GM12878 (cell line): ENCODE results near the gene EAF1. TPM values are rescaled to one million over a fixed set of nuclear protein-coding genes. Genes with fewer than 3 reads are reported as not detected.

Experiments
- ATAC-seq: fragments of 200-7000 bp; cut with Tn5 transposase; 3 replicates; pipeline ENCODE4 v1.9.1; 2020; ENCODE audit warnings: mild to moderate bottlenecking, moderate library complexity
- BruUV-seq: library from RNA; stranded (reverse); fragments of 400-500 nt; replicated peaks from 2 replicates; lab custom pipeline; 2021; lab: Mats Ljungman, UMichigan
- CTCF ChIA-PET: fragments of 300-600 bp; sonication (Branson Sonifier 250); formaldehyde crosslinking; extraction: SDS; loops from one replicate; lab custom pipeline; 2021; ENCODE audit warnings: inconsistent platforms; lab: Yijun Ruan, JAX
- POLR2A ChIA-PET: fragments of 350-600 bp; formaldehyde crosslinking; extraction: SDS; loops from one replicate; lab custom pipeline; 2021; ENCODE audit warnings: inconsistent platforms; lab: Charles Lee
- RAD21 ChIA-PET: fragments of 300-600 bp; sonication (Branson Sonifier 250); formaldehyde crosslinking; loops from one replicate; lab custom pipeline; 2023; ENCODE audit warnings: antibody characterized with exemption; ENCODE audit not compliant: unreplicated experiment; lab: Charles Lee
- SMC1A ChIA-PET: fragments of 300-600 bp; sonication (Branson Sonifier 250); formaldehyde crosslinking; loops from one replicate; lab custom pipeline; 2023; ENCODE audit not compliant: unreplicated experiment, uncharacterized antibody; lab: Charles Lee
- DNase-seq: peaks from one replicate; pipeline ENCODE4 v3.0.0-alpha.2; 2011; ENCODE audit warnings: low read depth, low spot score
- FAIRE-seq: peaks from 3 replicates; lab custom pipeline; 2011; peaks lifted over from hg19 to GRCh38; lab: Jason Lieb, UNC
- H2AFZ ChIP-seq: 2 replicates; pipeline ENCODE4 v1.6.0; 2011; ENCODE audit warnings: low read depth, low read length, control low read depth; ENCODE audit not compliant: control insufficient read depth
- H3K27ac ChIP-seq: 2 replicates; pipeline ENCODE4 v1.5.1; 2011; ENCODE audit warnings: control low read depth; ENCODE audit not compliant: control insufficient read depth, insufficient read depth
- H3K27me3 ChIP-seq, 2 experiments: replicated peaks in 1 of 2; 2 replicates each; pipeline versions ENCODE4 v1.6.0 to v1.6.1; 2011; ENCODE audit warnings: low read length in 1 of 2; ENCODE audit not compliant: control insufficient read depth in 2 of 2, insufficient read depth in 2 of 2
- H3K36me3 ChIP-seq, 2 experiments: 2 replicates each; pipeline ENCODE4 v1.5.1; 2011; ENCODE audit warnings: low read length in 1 of 2; ENCODE audit not compliant: control insufficient read depth in 2 of 2, insufficient read depth in 2 of 2
- H3K4me1 ChIP-seq: 2 replicates; pipeline ENCODE4 v1.6.1; 2011; ENCODE audit warnings: mild to moderate bottlenecking, low read length, moderate library complexity, mixed read lengths; ENCODE audit not compliant: control insufficient read depth, insufficient read depth
- H3K4me2 ChIP-seq: 2 replicates; pipeline ENCODE4 v1.6.0; 2011; ENCODE audit warnings: control low read depth; ENCODE audit not compliant: control insufficient read depth, insufficient read depth
- H3K4me3 ChIP-seq: fragments of 200-600 bp; sonication (generic); 2 replicates; pipeline ENCODE4 v1.5.1; 2016
- H3K79me2 ChIP-seq: 2 replicates; pipeline ENCODE4 v1.6.0; 2011; ENCODE audit warnings: low read length; ENCODE audit not compliant: control insufficient read depth, insufficient read depth
- H3K9ac ChIP-seq: 2 replicates; pipeline ENCODE4 v1.8.0; 2011; ENCODE audit warnings: low read length, control low read depth, mixed read lengths; ENCODE audit not compliant: control insufficient read depth, insufficient read depth
- H3K9me3 ChIP-seq: replicated peaks from 3 replicates; pipeline ENCODE4 v1.5.1; 2011; ENCODE audit warnings: mild to moderate bottlenecking, low read length; ENCODE audit not compliant: control insufficient read depth, insufficient read depth
- H4K20me1 ChIP-seq: 2 replicates; pipeline ENCODE4 v1.6.0; 2011; ENCODE audit not compliant: control insufficient read depth, insufficient read depth
- CEBPB ChIP-seq, 2 experiments: fragments of 150-350 bp in 1 of 2; IDR thresholded peaks; 2 replicates each; pipeline ENCODE4 v1.6.1; 2012 to 2014; ENCODE audit warnings: low read depth in 2 of 2, low read length in 2 of 2, borderline replicate concordance in 1 of 2, inconsistent platforms in 1 of 2
- EED ChIP-seq: sonication (generic); IDR thresholded peaks from 2 replicates; pipeline ENCODE4 v1.6.1; 2016; ENCODE audit warnings: antibody characterized with exemption, low read depth
- EZH2 ChIP-seq: IDR thresholded peaks from 2 replicates; pipeline ENCODE4 v1.6.1; 2012; ENCODE audit warnings: low read depth, mild to moderate bottlenecking, control low read depth, inconsistent platforms, low read length, borderline replicate concordance; ENCODE audit not compliant: control insufficient read depth
- GABPA ChIP-seq: IDR thresholded peaks from 2 replicates; pipeline ENCODE4 v1.6.1; 2014; ENCODE audit warnings: antibody characterized with exemption, low read depth, mild to moderate bottlenecking, inconsistent platforms
- in situ Hi-C: fragments of 300-500 bp; cut with MboI; formaldehyde crosslinking; loops from 9 replicates; pipeline ENCODE4 v1.14.3; 2018; ENCODE audit warnings: mixed read lengths
- intact Hi-C: fragments of 100-400 bp; cut with micrococcal nuclease; formaldehyde crosslinking; loops from one replicate; pipeline ENCODE4 v1.14.2; 2022; ENCODE audit not compliant: unreplicated experiment
- polyA plus RNA-seq, 11 experiments: library from polyadenylated mRNA; depleted of rRNA in 4 of 11; unstranded in 6 of 11; stranded (reverse) in 5 of 11; fragments of >200 nt; fragmentation: Nextera tagmentation in 4 of 11; fragmentation: Illumina TruSeq in 1 of 11; extraction: Ambion mirVana in 4 of 11; extraction: Trizol in 1 of 11; gene quantifications; 1 replicate in 1 of 11; 2 replicates in 10 of 11; pipeline versions ENCODE4 v1.2.1 to v1.2.3, GENCODE V29; 2011 to 2016; ENCODE audit warnings: inconsistent platforms in 2 of 11, missing spikeins in 2 of 11, low read depth in 1 of 11
- total RNA-seq, 4 experiments: library from RNA; depleted of rRNA in 3 of 4; stranded (reverse); fragments of >200 nt in 3 of 4; fragmentation: Illumina TruSeq in 1 of 4; extraction: Trizol in 1 of 4; gene quantifications; 2 replicates each; pipeline versions ENCODE4 v1.2.1 to v1.2.3, GENCODE V29; 2013 to 2021
- TF ChIP-seq, protein P1 (sequence below): IDR thresholded peaks from 2 replicates; pipeline ENCODE4 v1.6.1; 2012; ENCODE audit warnings: low read length, inconsistent platforms
- TF ChIP-seq, protein P2 (sequence below): fragments of 450-650 bp; formaldehyde crosslinking; IDR thresholded peaks from 2 replicates; pipeline ENCODE4 v1.5.0; 2022; ENCODE audit warnings: mild to moderate bottlenecking, missing genetic modification characterization

Gene EAF1
- total and polyA plus RNA-seq, 10 of the 15 experiments (the other 5 are each of a cell fraction or from before 2014, with no cell fraction given), result 6.8 to 21.6 (median 15.6) TPM

DNA sequence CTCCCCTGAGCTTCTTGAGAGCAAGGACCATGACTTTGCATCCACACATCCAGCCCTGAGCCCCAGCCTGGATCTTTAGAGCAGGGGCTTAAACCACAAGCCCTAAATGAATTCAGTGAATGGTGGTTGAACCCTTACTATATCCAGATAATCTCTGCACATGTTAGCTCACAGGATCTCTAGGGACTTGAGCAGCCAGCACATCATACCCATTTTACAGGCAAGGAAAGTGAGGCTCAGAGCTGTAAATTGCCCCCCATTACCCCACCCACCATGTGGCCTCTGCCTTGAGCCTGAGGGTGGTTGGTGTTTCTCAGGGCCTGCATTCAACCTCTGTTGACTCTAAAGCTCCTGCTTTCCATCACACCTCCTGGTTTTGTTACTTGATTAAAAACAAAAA is 27.6 kb downstream of the EAF1 start:
- ATAC-seq (no peak), FAIRE-seq (no peak), DNase-seq (no peak)
- no peaks in the 10 kb centered on the region for H3K9me3 ChIP-seq
- ChIA-PET RAD21 (no interaction called here), CTCF (interaction anchor here (0.8 to 2.1 kb wide), 2 partner anchors 12 to 336 kb away, joined by 3 to 10 read pairs; no protein-coding TSS in a partner anchor), SMC1A (interaction anchor here (0.9 kb wide), 1 partner anchor 12 kb away, joined by 4 read pairs; no protein-coding TSS in a partner anchor), POLR2A (interaction anchor here (1.7 kb wide), 1 partner anchor 14 kb away, joined by 5 read pairs; no protein-coding TSS in a partner anchor)
- BruUV-seq, result no TSS peak
- no peak overlapping the region for H2AFZ ChIP-seq
- intact Hi-C loops (no loop called here), in situ Hi-C loops (no loop called here)
- H4K20me1 ChIP-seq, result no peaks in the 10 kb centered on the region
- no peaks in the 10 kb centered on the region for H3K27me3 ChIP-seq
- no peaks in the 10 kb centered on the region for H3K36me3 ChIP-seq
- no peak overlapping the region for H3K27ac ChIP-seq
- no peaks in the 10 kb centered on the region for H3K4me1 ChIP-seq
- no peak overlapping the region for H3K4me2 ChIP-seq
- H3K79me2 ChIP-seq, result no peaks in the 10 kb centered on the region
- H3K4me3 ChIP-seq, result no peak overlapping the region
- H3K9ac ChIP-seq, result no peak overlapping the region
- TF ChIP-seq, protein P1, sequence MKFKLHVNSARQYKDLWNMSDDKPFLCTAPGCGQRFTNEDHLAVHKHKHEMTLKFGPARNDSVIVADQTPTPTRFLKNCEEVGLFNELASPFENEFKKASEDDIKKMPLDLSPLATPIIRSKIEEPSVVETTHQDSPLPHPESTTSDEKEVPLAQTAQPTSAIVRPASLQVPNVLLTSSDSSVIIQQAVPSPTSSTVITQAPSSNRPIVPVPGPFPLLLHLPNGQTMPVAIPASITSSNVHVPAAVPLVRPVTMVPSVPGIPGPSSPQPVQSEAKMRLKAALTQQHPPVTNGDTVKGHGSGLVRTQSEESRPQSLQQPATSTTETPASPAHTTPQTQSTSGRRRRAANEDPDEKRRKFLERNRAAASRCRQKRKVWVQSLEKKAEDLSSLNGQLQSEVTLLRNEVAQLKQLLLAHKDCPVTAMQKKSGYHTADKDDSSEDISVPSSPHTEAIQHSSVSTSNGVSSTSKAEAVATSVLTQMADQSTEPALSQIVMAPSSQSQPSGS, result no peak
- TF ChIP-seq EZH2 (no peak), EED (no peak), CEBPB (IDR thresholded peaks at IDR 0.05; ENCODE audit: borderline replicate concordance in 1 of 2, low read depth in 2 of 2, low read length in 2 of 2) (no peak), GABPA (no peak)
- TF ChIP-seq, protein P2, sequence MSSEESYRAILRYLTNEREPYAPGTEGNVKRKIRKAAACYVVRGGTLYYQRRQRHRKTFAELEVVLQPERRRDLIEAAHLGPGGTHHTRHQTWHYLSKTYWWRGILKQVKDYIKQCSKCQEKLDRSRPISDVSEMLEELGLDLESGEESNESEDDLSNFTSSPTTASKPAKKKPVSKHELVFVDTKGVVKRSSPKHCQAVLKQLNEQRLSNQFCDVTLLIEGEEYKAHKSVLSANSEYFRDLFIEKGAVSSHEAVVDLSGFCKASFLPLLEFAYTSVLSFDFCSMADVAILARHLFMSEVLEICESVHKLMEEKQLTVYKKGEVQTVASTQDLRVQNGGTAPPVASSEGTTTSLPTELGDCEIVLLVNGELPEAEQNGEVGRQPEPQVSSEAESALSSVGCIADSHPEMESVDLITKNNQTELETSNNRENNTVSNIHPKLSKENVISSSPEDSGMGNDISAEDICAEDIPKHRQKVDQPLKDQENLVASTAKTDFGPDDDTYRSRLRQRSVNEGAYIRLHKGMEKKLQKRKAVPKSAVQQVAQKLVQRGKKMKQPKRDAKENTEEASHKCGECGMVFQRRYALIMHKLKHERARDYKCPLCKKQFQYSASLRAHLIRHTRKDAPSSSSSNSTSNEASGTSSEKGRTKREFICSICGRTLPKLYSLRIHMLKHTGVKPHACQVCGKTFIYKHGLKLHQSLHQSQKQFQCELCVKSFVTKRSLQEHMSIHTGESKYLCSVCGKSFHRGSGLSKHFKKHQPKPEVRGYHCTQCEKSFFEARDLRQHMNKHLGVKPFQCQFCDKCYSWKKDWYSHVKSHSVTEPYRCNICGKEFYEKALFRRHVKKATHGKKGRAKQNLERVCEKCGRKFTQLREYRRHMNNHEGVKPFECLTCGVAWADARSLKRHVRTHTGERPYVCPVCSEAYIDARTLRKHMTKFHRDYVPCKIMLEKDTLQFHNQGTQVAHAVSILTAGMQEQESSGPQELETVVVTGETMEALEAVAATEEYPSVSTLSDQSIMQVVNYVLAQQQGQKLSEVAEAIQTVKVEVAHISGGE, result no peak
- TF ChIP-seq, all 136 proteins: peak for 0
